Hematopoietic multipotent progenitor cell (in vitro differentiated cells): ENCODE data around the gene ZNF593OS. TPM values are rescaled to one million over a fixed set of nuclear protein-coding genes. Genes with fewer than 3 reads are reported as not detected.

Experiments
- DNase-seq, 3 donors: peaks; one replicate each; pipeline ENCODE4 v3.0.0-alpha.2; 2011 to 2015; ENCODE audit warnings: low read depth in 2 of 3, low spot score in 2 of 3
- total RNA-seq: library from RNA; depleted of rRNA; stranded (reverse); fragments of >200 nt; gene quantifications from one replicate; pipeline ENCODE4 v1.2.3, GENCODE V29; 2012

The ZNF593OS gene
- total RNA-seq, result not detected

GRCh38 chr1:26171084-26172072, at the start of gene ZNF593OS:
Gene ZNF593OS (minus strand): TSS chr1:26171832. CDS start chr1:26171661, 171 bp downstream.
- DNase-seq, result no peak

- no peak for DNase-seq
Observed at GRCh38 chr1:26221094-26221493, 49.5 kb upstream of the ZNF593OS start.

DNA sequence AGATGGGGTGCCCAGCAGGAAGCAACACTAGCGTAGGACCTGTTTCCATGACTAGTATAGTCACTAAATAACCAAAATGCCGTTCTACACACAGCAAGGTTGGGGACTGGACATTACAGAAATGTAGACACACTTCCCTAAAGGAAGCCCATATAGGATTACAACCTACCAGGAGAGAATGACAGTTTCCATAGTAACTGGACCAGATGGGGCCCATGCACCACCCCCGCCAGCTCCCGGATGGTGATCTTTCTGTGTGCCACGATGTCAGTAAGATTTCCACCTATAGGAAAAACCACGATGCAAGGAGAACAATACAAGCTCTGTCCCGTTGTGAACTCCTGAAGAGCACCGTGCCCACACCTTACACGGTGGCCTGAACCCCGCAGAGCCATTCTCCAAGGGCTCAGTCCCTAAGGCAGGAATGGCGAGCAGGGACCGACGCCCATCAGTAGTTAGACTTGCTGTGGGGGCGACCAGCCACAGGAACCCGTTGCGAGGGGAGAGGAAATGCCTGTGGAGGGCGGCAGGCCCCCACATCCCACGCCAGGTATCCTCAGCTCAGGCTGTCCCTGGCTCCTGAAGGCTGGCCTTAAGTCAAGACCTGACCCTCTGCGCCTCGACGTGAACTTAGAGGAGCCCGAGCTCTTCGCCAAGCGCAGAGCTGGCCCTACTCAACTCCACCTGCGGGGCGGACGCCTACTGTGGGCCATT, 48.7 kb upstream of the ZNF593OS start:
- no peak for DNase-seq

- no peak for DNase-seq
Observed at GRCh38 chr1:26218906-26219494, 47.4 kb upstream of the ZNF593OS start.

DNA sequence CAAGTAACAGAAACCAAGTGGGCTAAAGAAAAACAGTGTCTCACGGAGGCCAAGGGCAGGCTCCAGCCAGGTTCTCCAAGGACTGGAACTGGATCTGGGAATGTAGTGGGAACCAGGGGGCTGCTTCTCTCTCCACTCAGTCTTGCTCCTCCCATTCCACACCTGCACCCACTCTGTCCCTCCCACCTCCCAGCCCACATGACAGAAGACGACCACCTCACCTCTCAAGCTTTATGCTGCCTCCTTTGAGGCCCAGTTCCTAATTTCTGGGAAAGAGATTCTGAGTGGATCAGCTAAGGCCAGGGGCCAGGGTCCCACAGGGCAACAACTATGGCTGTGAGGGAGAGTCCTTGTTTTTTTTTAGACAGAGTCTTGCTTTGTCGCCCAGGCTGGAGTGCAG, 43.6 kb upstream of the ZNF593OS start:
- DNase-seq, result no peak

- no peak for DNase-seq
Observed at GRCh38 chr1:26213335-26213905, 41.8 kb upstream of the ZNF593OS start.

DNA sequence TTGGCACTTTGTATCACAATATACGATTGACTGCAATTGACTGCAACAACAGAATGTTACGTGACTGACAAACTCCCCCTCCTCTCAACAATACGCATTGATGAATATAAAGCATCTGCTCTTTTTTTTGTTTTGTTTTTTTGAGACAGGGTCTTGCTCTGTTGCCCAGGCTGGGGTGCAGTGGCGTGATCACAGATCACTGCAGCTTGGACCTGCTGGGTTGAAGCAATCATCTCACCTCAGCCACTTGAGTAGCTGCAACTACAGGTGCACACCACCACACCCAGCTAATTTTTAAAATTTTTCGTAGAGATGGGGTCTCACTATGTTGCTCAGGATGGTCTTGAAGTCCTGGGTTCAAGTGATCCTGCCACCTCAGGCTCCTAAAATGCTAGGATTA, 41.1 kb upstream of the ZNF593OS start:
- no peak for DNase-seq

GRCh38 chr1:26210147-26210870, 38.7 kb upstream of the ZNF593OS start:
- no peak for DNase-seq

DNA sequence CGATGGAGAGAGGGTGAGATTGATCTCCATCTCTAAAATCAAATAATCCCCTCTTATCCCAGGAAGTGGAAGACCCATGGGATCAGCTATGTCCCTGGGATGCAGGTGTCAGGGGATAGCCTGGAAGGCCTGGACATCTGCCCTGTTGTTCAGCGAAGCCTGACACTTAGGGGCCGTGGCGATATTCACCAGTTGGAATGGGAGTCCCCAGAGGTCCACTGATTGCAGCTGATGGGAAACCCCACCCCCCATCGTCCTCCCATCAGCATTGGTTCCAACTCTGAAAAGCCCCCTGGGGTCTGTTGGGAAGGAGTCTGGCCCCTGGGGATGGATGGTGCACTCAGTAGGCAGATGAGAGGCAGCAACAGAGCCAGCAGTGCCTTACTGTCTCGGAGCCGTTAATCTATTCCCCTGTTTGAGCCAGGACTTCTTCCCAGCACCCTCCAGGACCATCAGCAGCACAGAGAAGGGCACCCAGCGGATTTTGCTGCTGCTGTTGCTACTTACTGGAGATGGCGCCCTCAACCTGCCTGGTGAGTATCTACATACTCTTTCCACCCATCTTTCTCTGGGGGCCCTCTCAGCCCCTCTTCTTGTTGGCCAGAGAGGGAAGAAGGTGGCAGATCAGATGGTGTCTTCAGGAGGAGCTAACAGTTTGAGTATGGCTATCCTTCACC, 32.1 kb upstream of the ZNF593OS start:
- peak in 2 of 3 donors; percentile 14 to 34 for DNase-seq

- no peak for DNase-seq
Observed at GRCh38 chr1:26200413-26200812, 28.8 kb upstream of the ZNF593OS start.

- no peak for DNase-seq
Observed at GRCh38 chr1:26197813-26198212, 26.2 kb upstream of the ZNF593OS start.

DNA sequence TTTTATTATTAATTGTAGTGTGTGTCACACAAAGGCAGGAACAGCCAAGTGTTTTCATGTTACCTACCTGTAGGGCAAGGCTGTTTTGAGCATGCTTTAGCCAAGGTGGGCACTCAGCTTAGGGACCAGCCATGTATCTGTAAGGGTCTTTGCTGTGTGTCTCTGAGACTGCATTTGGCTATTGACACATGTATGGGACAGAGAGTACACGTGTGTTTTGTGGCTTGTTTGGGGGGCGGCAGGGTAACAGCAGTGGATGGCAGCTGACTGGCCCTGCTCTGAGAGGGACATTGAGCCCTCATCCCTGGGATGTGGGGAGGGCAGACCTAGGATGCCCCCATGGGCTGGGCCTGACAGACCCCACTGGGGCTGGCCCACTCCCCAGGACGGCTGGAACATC, 25.7 kb upstream of the ZNF593OS start:
- no peak for DNase-seq

DNA sequence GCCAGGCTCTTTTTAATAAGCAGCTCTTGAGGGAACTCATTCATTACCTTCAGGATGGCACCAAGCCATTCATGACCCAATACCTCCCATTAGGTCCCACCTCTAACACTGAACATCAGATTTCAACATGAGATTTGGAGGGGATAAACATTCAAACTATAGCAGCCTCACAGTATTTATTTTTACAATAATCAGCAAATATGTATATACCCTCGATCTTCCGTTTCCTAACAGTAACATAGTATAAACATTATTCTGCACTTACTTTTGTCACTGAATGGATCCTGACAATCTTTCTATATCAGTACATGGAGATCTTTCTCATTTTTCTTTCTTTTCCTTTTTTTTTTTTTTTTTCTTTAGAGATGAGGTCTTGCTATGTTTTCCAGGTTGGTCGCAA, 24.2 kb upstream of the ZNF593OS start:
- no peak for DNase-seq

DNA sequence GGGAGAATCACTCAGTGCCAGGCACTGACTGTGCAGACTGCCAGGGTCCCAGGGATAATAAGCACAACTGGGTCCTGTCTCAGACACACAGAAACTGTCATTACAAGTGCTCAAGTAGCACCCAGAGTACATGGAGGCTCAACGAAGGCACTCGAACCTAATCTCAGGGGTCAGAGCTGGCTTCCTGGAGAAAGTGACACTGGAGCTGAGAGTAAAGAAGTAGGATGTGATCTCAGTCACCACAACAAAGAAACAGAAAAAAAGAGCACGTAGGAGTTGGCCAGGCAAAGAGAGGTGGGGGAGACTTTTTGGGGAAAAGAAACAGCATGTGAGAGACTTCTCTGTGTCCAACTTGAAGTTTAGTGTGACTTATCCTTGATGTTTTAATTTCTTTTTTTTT, 20.1 kb upstream of the ZNF593OS start:
- no peak for DNase-seq

DNA sequence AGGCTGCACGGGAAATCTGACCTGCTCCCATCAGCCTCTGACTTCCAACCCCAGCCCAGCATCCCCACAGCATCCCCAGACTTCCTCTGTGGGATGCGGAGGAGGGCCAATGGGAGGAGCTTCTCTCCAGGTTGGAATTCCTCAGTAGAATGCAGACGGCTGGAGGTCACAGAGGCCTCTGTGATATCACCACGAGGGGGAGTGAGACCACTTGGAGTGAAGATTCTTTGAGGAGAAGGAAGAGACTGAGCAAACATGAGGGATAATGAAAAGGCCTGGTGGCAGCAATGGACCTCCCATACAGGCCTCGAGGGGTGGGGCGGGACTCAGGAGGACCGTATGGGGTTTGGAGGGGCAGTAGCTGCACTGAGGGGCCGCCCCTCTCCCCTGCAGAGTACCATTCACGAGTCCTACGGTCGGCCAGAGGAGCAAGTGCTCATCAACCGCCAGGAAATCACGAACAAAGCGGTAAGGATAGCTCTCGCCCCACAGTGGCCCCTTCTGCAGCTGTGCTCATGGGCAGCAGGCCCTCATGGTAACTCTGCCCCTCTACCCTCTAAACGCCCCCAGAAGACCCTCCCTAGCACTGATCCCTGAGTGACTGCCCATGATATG, 18.8 kb upstream of the ZNF593OS start, which contains the start of gene CATSPER4:
CATSPER4 (plus strand) TSS at position 230 of the 615 bp plus-strand sequence; CDS start at position 256, 26 bp downstream.
- peak in 2 of 3 donors; percentile 18 to 51 for DNase-seq

DNA sequence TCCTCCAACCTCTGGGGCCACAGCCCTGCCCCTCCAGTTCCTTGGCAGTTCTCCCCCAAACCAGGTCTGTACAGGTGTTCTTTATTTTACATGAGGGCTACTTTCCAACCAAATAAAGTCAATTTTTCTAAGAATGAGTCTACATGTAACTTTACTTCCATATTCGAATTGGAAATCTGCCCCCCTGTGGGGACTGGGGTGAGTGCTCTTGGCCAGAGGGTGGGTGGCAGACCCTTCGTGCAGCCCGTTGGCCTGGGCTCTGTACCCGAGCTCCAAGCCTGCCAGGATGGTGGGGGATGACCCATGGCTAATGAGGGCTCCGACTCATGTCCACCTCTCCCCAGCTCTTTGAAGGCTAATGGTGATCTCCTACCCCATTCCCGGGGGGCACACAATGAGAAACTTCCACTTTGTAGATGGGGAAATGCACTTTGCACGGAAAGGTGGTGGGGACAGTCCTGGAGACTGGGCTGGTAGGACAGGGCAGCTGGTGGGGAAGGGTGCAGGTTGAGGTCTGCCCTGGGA, 18.2 kb upstream of the ZNF593OS start:
- DNase-seq, result peak in 2 of 3 donors; percentile 19 to 21

DNA sequence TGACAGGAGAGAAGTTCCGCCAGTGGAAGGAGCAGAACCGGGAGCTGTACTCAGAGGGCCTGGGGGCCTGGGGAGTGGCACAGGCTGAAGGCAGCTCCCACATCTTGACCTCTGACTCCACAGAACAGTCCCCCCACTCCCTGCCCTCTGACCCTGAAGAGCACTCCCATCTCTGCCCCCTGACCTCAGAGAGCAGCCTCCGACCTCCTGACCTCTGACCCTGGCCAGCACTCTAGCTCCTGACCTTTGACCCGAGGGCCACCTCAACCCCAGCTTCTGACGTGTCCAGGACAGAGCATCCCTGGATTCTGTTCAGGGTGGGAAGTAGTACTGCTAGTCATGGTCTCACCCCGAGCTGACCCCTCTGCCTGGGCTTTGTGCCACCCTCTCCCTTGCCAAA, 17.7 kb upstream of the ZNF593OS start:
- no peak for DNase-seq

- no peak for DNase-seq
Observed at GRCh38 chr1:26188477-26188876, 16.8 kb upstream of the ZNF593OS start.

- DNase-seq, result no peak
Observed at GRCh38 chr1:26187882-26188281, 16.2 kb upstream of the ZNF593OS start.
